Glomerular endothelial cell (primary cell): ENCODE results near the gene IFT22. TPM values are rescaled to one million over a fixed set of nuclear protein-coding genes. Genes with fewer than 3 reads are reported as not detected.
"Not testable (repeated sequence)": the region's sequence is repeated elsewhere in the genome, so short reads cannot be mapped to it uniquely, and the experiment has no call there.

Source experiments
- DNase-seq: peaks from one replicate; pipeline ENCODE4 v3.0.0-alpha.2; 2011; ENCODE audit warnings: low read depth, low spot score; ENCODE audit errors: extremely low read depth
- total RNA-seq: library from RNA; depleted of rRNA; stranded (reverse); fragments of >200 nt; gene quantifications from 2 replicates; pipeline ENCODE4 v1.2.3, GENCODE V29; 2015

The IFT22 gene
- 24.0 and 27.5 TPM in 2 replicates for total RNA-seq

GRCh38 chr7:101321491-101322401 lies at the start of gene IFT22:
TSS of gene IFT22 (minus strand) at chr7:101321812. CDS start at chr7:101321709, 103 bp downstream.
- DNase-seq: no peak

GRCh38 chr7:101370836-101371235 lies 49.2 kb upstream of the IFT22 start:
- DNase-seq: no peak

- DNase-seq: no peak
Observed at GRCh38 chr7:101368422-101369165, 47.0 kb upstream of the IFT22 start.

GRCh38 chr7:101367676-101368075 lies 46.1 kb upstream of the IFT22 start:
- no peak for DNase-seq

- no peak for DNase-seq
Observed at GRCh38 chr7:101365956-101366355, 44.3 kb upstream of the IFT22 start.

GRCh38 chr7:101363734-101364374 lies 42.2 kb upstream of the IFT22 start:
- DNase-seq: no peak

- DNase-seq: no peak
Observed at GRCh38 chr7:101363196-101363733, 41.7 kb upstream of the IFT22 start.

- no peak for DNase-seq
Observed at GRCh38 chr7:101362334-101363195, 41.0 kb upstream of the IFT22 start, which contains the start of gene COL26A1. TSS of gene COL26A1 (plus strand) at chr7:101362875. CDS start at chr7:101363033, 158 bp downstream.

GRCh38 chr7:101357433-101357832 lies 35.8 kb upstream of the IFT22 start:
- DNase-seq: no peak

GRCh38 chr7:101352920-101353308 lies 31.3 kb upstream of the IFT22 start:
- DNase-seq: no peak

- not testable (repeated sequence) for DNase-seq
Observed at GRCh38 chr7:101349300-101349699, 27.7 kb upstream of the IFT22 start.

- DNase-seq: not testable (repeated sequence)
Observed at GRCh38 chr7:101348456-101349067, 26.9 kb upstream of the IFT22 start.

GRCh38 chr7:101347477-101347876 lies 25.9 kb upstream of the IFT22 start:
- no peak for DNase-seq

GRCh38 chr7:101342892-101343291 lies 21.3 kb upstream of the IFT22 start:
- no peak for DNase-seq

GRCh38 chr7:101340379-101340778 lies 18.8 kb upstream of the IFT22 start:
- DNase-seq: no peak

GRCh38 chr7:101333912-101334311 lies 12.3 kb upstream of the IFT22 start:
- no peak for DNase-seq

- no peak for DNase-seq
Observed at GRCh38 chr7:101332026-101332425, 10.4 kb upstream of the IFT22 start.

- no peak for DNase-seq
Observed at GRCh38 chr7:101330011-101330484, 8.4 kb upstream of the IFT22 start.

- DNase-seq: no peak
Observed at GRCh38 chr7:101328159-101328558, 6.5 kb upstream of the IFT22 start.
